IMR-90 (cell line): ENCODE data around the gene SNX22. TPM values are rescaled to one million over a fixed set of nuclear protein-coding genes. Genes with fewer than 3 reads are reported as not detected.

Experiments used
- ATAC-seq: fragments of 200-7000 bp; cut with Tn5 transposase; 2 replicates; pipeline ENCODE4 v1.9.1; 2020; ENCODE audit warnings: low read depth, mild to moderate bottlenecking, moderate library complexity
- BruUV-seq: library from RNA; stranded (reverse); fragments of 400-500 nt; replicated peaks from 2 replicates; lab custom pipeline; 2021; lab: Mats Ljungman, UMichigan
- CTCF ChIA-PET: fragments of 300-600 bp; formaldehyde crosslinking; extraction: SDS; loops from one replicate; lab custom pipeline; 2021; ENCODE audit warnings: antibody characterized with exemption; lab: Yijun Ruan, JAX
- POLR2A ChIA-PET: fragments of 300-600 bp; sonication (Branson Sonifier 250); formaldehyde crosslinking; loops from one replicate; lab custom pipeline; 2022; ENCODE audit warnings: antibody characterized with exemption; ENCODE audit not compliant: unreplicated experiment; lab: Charles Lee
- DNase-seq: peaks from one replicate; pipeline ENCODE4 v3.0.0; 2013
- H2AFZ ChIP-seq: replicated peaks from 2 replicates; pipeline ENCODE3; 2013; ENCODE audit warnings: low read length, mild to moderate bottlenecking; ENCODE audit not compliant: poor library complexity
- H2AK5ac ChIP-seq: 2 replicates; pipeline ENCODE4 v1.6.1; 2013; ENCODE audit warnings: low read depth, low read length, inconsistent platforms
- H2AK9ac ChIP-seq: replicated peaks from 2 replicates; pipeline ENCODE3; 2013; ENCODE audit warnings: mild to moderate bottlenecking, low read depth, low read length, moderate library complexity; ENCODE audit not compliant: poor library complexity
- H2BK120ac ChIP-seq: 2 replicates; pipeline ENCODE4 v1.6.1; 2013; ENCODE audit warnings: low read depth, low read length, inconsistent platforms
- H2BK15ac ChIP-seq: 3 replicates; pipeline ENCODE4 v1.6.1; 2013; ENCODE audit warnings: low read depth, low read length, inconsistent platforms
- H2BK20ac ChIP-seq: 2 replicates; pipeline ENCODE4 v1.6.1; 2013; ENCODE audit warnings: low read depth, mild to moderate bottlenecking, inconsistent platforms, low read length, moderate library complexity
- H2BK5ac ChIP-seq: 2 replicates; pipeline ENCODE4 v1.6.1; 2013; ENCODE audit warnings: mild to moderate bottlenecking, low read depth, low read length, inconsistent platforms; ENCODE audit not compliant: poor library complexity, severe bottlenecking
- H3K14ac ChIP-seq: replicated peaks from 2 replicates; pipeline ENCODE4 v1.6.1; 2013; ENCODE audit warnings: low read depth, low read length, inconsistent platforms
- H3K18ac ChIP-seq: 2 replicates; pipeline ENCODE4 v1.6.1; 2013; ENCODE audit warnings: low read depth, low read length, control low read depth
- H3K23ac ChIP-seq: 2 replicates; pipeline ENCODE4 v1.6.1; 2013; ENCODE audit warnings: low read depth, low read length, inconsistent platforms
- H3K27ac ChIP-seq: 2 replicates; pipeline ENCODE4 v1.5.1; 2013; ENCODE audit warnings: mild to moderate bottlenecking, control low read depth, low read length; ENCODE audit not compliant: insufficient read depth
- H3K27me3 ChIP-seq: 2 replicates; pipeline ENCODE4 v1.6.1; 2013; ENCODE audit warnings: low read length; ENCODE audit not compliant: control insufficient read depth, insufficient read depth
- H3K36me3 ChIP-seq: 2 replicates; pipeline ENCODE4 v1.6.1; 2013; ENCODE audit warnings: low read length, mixed read lengths; ENCODE audit not compliant: control insufficient read depth, insufficient read depth
- H3K4ac ChIP-seq: 2 replicates; pipeline ENCODE4 v1.6.1; 2013; ENCODE audit warnings: low read depth, low read length, inconsistent platforms
- H3K4me1 ChIP-seq: 2 replicates; pipeline ENCODE4 v1.6.1; 2013; ENCODE audit warnings: low read length, mixed read lengths; ENCODE audit not compliant: control insufficient read depth, insufficient read depth
- H3K4me2 ChIP-seq: 2 replicates; pipeline ENCODE4 v1.6.1; 2013; ENCODE audit warnings: low read depth, mild to moderate bottlenecking, control low read depth, low read length, moderate library complexity
- H3K4me3 ChIP-seq: 2 replicates; pipeline ENCODE4 v1.5.1; 2013; ENCODE audit warnings: low read depth, mild to moderate bottlenecking, control low read depth, low read length, moderate library complexity; ENCODE audit not compliant: insufficient read depth
- H3K56ac ChIP-seq: 2 replicates; pipeline ENCODE4 v1.6.1; 2013; ENCODE audit warnings: low read length, inconsistent platforms; ENCODE audit not compliant: insufficient read depth; ENCODE audit errors: extremely low read depth
- H3K79me1 ChIP-seq, 2 experiments: 2 replicates each; pipeline ENCODE4 v1.6.1; 2013; ENCODE audit warnings: low read length in 2 of 2, inconsistent platforms in 1 of 2, low read depth in 1 of 2
- H3K9ac ChIP-seq: 2 replicates; pipeline ENCODE4 v1.6.1; 2013; ENCODE audit warnings: low read depth, low read length, control low read depth
- H3K9me1 ChIP-seq: 2 replicates; pipeline ENCODE4 v1.6.1; 2013; ENCODE audit warnings: low read length, inconsistent platforms; ENCODE audit not compliant: insufficient read depth
- H3K9me3 ChIP-seq: 2 replicates; pipeline ENCODE4 v1.6.1; 2013; ENCODE audit warnings: low read length; ENCODE audit not compliant: control insufficient read depth, insufficient read depth
- H4K20me1 ChIP-seq: 2 replicates; pipeline ENCODE4 v1.6.1; 2013; ENCODE audit warnings: low read length, inconsistent platforms; ENCODE audit not compliant: insufficient read depth
- H4K5ac ChIP-seq: 2 replicates; pipeline ENCODE4 v1.6.1; 2013; ENCODE audit warnings: mild to moderate bottlenecking, low read depth, low read length, control low read depth
- H4K8ac ChIP-seq, 2 experiments: 2 replicates each; pipeline ENCODE4 v1.6.1; 2013; ENCODE audit warnings: low read depth in 2 of 2, low read length in 2 of 2, control low read depth in 1 of 2, inconsistent platforms in 1 of 2
- H4K91ac ChIP-seq: 2 replicates; pipeline ENCODE4 v1.6.1; 2013; ENCODE audit warnings: low read depth, low read length, inconsistent platforms; ENCODE audit not compliant: insufficient read depth
- CEBPB ChIP-seq: IDR thresholded peaks from 2 replicates; pipeline ENCODE4 v1.6.1; 2012; ENCODE audit warnings: low read depth, low read length, improper control_type of control experiment
- CTCF ChIP-seq: conservative IDR thresholded peaks from 2 replicates; pipeline ENCODE4 v1.5.1; 2012; ENCODE audit warnings: mild to moderate bottlenecking, low read depth, low read length, improper control_type of control experiment
- MAFK ChIP-seq: IDR thresholded peaks from 2 replicates; pipeline ENCODE4 v1.6.1; 2012; ENCODE audit warnings: low read depth, low read length, improper control_type of control experiment
- MAZ ChIP-seq: IDR thresholded peaks from 2 replicates; pipeline ENCODE4 v1.6.1; 2012; ENCODE audit warnings: low read depth, mild to moderate bottlenecking, low read length, improper control_type of control experiment, moderate library complexity, borderline replicate concordance
- NFE2L2 ChIP-seq: fragments of 150-350 bp; IDR thresholded peaks from 2 replicates; pipeline ENCODE4 v1.6.1; 2016; ENCODE audit warnings: low read depth, mild to moderate bottlenecking, low read length
- RAD21 ChIP-seq: IDR thresholded peaks from 2 replicates; pipeline ENCODE4 v1.6.1; 2012; ENCODE audit warnings: low read length, improper control_type of control experiment
- RFX5 ChIP-seq: IDR thresholded peaks from 2 replicates; pipeline ENCODE4 v1.8.0; 2012; ENCODE audit warnings: low read depth, mild to moderate bottlenecking, low read length, moderate library complexity
- SMC3 ChIP-seq: fragments of 150-350 bp; IDR thresholded peaks from 2 replicates; pipeline ENCODE4 v1.6.1; 2016; ENCODE audit warnings: low read depth, mild to moderate bottlenecking, antibody characterized with exemption, low read length, moderate library complexity
- USF2 ChIP-seq: fragments of 150-350 bp; IDR thresholded peaks from 2 replicates; pipeline ENCODE4 v1.6.1; 2017; ENCODE audit warnings: mild to moderate bottlenecking, antibody characterized with exemption, low read length, low read depth
- WGBS, 2 experiments: methylation state at CpG; one replicate each; pipeline versions ENCODE4 v1.1.5 to v1.1.7; 2013; ENCODE audit warnings: missing lambda C conversion rate in 2 of 2; ENCODE audit not compliant: insufficient read length in 1 of 2; ENCODE audit errors: extremely low coverage in 2 of 2; 5-methylcytosine and 5-hydroxymethylcytosine counted together
- dilution Hi-C: fragments of 300-500 bp; cut with HindIII; formaldehyde crosslinking; loops from one replicate; pipeline ENCODE4 v1.14.3; 2018; ENCODE audit warnings: low sequenced_read_pairs; ENCODE audit not compliant: unreplicated experiment
- in situ Hi-C: fragments of 300-500 bp; cut with MboI; formaldehyde crosslinking; loops from 3 replicates; pipeline ENCODE4 v1.14.3; 2019; ENCODE audit warnings: low sequenced_read_pairs, inconsistent platforms, mixed read lengths
- intact Hi-C: fragments of 100-400 bp; cut with micrococcal nuclease; formaldehyde crosslinking; loops from 2 replicates; pipeline ENCODE4 v1.10.0; 2022
- polyA plus RNA-seq, 3 experiments: library from polyadenylated mRNA; depleted of rRNA; stranded (reverse); fragments of >200 nt; gene quantifications; 2 replicates each; pipeline ENCODE4 v1.2.3, GENCODE V29; 2012; ENCODE audit warnings: low replicate concordance in 1 of 3
- total RNA-seq: library from RNA; depleted of rRNA; stranded (reverse); fragments of >200 nt; gene quantifications from 2 replicates; pipeline ENCODE4 v1.2.3, GENCODE V29; 2012

The SNX22 gene
- total and polyA plus RNA-seq, 2 of the 4 experiments (the other 2 are of a cell fraction), result 0.12 to 0.18 TPM

DNA sequence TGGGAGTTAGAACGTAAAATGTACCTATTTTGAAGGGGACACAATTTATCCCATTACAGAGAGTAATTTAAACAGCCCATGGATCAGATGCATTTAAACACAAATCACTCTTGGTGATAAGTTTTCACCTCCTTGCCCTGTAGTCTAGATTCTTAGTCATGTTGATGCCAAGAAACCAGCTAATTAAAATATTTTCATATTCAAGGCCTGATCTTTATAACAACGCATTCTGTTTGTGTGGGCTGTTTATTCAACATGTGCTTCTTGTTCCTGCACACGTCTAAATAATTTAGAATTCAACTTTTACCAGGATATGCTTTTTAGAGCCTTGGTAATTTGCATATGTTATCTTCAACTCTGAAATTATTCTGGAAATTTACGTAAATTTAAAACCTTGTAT lies 29.9 kb upstream of the SNX22 start:
- no peaks in the 10 kb centered on the region for H3K9me3 ChIP-seq
- H2BK120ac ChIP-seq, result no peak overlapping the region
- no peak overlapping the region for H3K4me2 ChIP-seq
- H3K18ac ChIP-seq, result no peak overlapping the region
- no peak overlapping the region for H2AK5ac ChIP-seq
- H3K14ac ChIP-seq, result no peak overlapping the region
- ChIA-PET POLR2A (no interaction called here), CTCF (interaction anchor here (0.7 kb wide), 1 partner anchor 76 kb away, joined by 4 read pairs; no protein-coding TSS in a partner anchor)
- H3K56ac ChIP-seq, result no peak overlapping the region
- in situ Hi-C loops (no loop called here), dilution Hi-C loops (no loop called here), intact Hi-C loops (no loop called here)
- no peak overlapping the region for H3K4ac ChIP-seq
- no peak overlapping the region for H3K9ac ChIP-seq
- H2BK15ac ChIP-seq, result no peak overlapping the region
- H3K4me3 ChIP-seq, result no peak overlapping the region
- no peaks in the 10 kb centered on the region for H3K27me3 ChIP-seq
- no peak overlapping the region for H4K8ac ChIP-seq
- H3K36me3 ChIP-seq, result peaks cover 43% of the 10 kb centered on the region
- no peak overlapping the region for H3K23ac ChIP-seq
- no peak overlapping the region for H3K27ac ChIP-seq
- no peak overlapping the region for H2BK5ac ChIP-seq
- ATAC-seq (no peak), DNase-seq (no peak)
- no peaks in the 10 kb centered on the region for H3K4me1 ChIP-seq
- H2AK9ac ChIP-seq, result no peak overlapping the region
- H3K79me1 ChIP-seq, result peaks cover 14 to 16% of the 10 kb centered on the region in 2 experiments
- H3K9me1 ChIP-seq, result peaks cover 3% of the 10 kb centered on the region; the same call in 1 of the 2 replicates
- TF ChIP-seq SMC3, result no peak
- no peak for TF ChIP-seq USF2
- TF ChIP-seq CEBPB, result no peak
- no peak for TF ChIP-seq NFE2L2
- TF ChIP-seq RAD21, result no peak
- no peak for TF ChIP-seq MAZ
- no peak for TF ChIP-seq MAFK
- TF ChIP-seq CTCF, result no peak
- TF ChIP-seq RFX5, result no peak
- no peak overlapping the region for H2BK20ac ChIP-seq
- H2AFZ ChIP-seq, result no peak overlapping the region
- no CpG with 5 or more reads among the region's 4 CpGs for WGBS, 2 experiments
- no TSS peak for BruUV-seq
- no peak overlapping the region for H4K5ac ChIP-seq
- H4K20me1 ChIP-seq, result no peaks in the 10 kb centered on the region
- no peak overlapping the region for H4K91ac ChIP-seq
